K562 (cell line): ENCODE data around the gene RETREG1. TPM values are rescaled to one million over a fixed set of nuclear protein-coding genes. Genes with fewer than 3 reads are reported as not detected.

Experiments
- BCL6 ChIP-seq: fragments of 250-450 bp; sonication (Bioruptor Pico); IDR thresholded peaks from 2 replicates; pipeline ENCODE4 v1.4.0; 2020
- BMI1 ChIP-seq: fragments of 150-350 bp; IDR thresholded peaks from 2 replicates; pipeline ENCODE4 v1.6.1; 2014; ENCODE audit warnings: low read length
- CHD2 ChIP-seq: IDR thresholded peaks from 2 replicates; pipeline ENCODE4 v1.6.1; 2011; ENCODE audit warnings: low read depth, low read length
- DNMT1 ChIP-seq: fragments of 450-650 bp; IDR thresholded peaks from 2 replicates; pipeline ENCODE4 v1.6.1; 2016; ENCODE audit warnings: antibody characterized with exemption, mild to moderate bottlenecking
- E2F6 ChIP-seq, 2 experiments: IDR thresholded peaks; 2 replicates each; pipeline ENCODE4 v1.6.1; 2011; ENCODE audit warnings: borderline replicate concordance in 1 of 2, control low read depth in 1 of 2, low read depth in 1 of 2, low read length in 1 of 2, mild to moderate bottlenecking in 1 of 2, mixed read lengths in 1 of 2, moderate library complexity in 1 of 2; ENCODE audit not compliant: insufficient read depth in 1 of 2, insufficient read length in 1 of 2, poor library complexity in 1 of 2, severe bottlenecking in 1 of 2; ENCODE audit errors: extremely low read depth in 1 of 2
- EGR1 ChIP-seq: fragments of 450-650 bp; conservative IDR thresholded peaks from 2 replicates; pipeline ENCODE4 v1.6.1; 2017; ENCODE audit warnings: mild to moderate bottlenecking
- EP400 ChIP-seq: fragments of 450-650 bp; IDR thresholded peaks from 2 replicates; pipeline ENCODE4 v1.6.1; 2017; ENCODE audit warnings: antibody characterized with exemption, mild to moderate bottlenecking, moderate library complexity
- FIP1L1 ChIP-seq: fragments of 200-400 bp; formaldehyde crosslinking; IDR thresholded peaks from 2 replicates; pipeline ENCODE4 v1.6.1; 2018; ENCODE audit warnings: mild to moderate bottlenecking, low read depth, low read length; ENCODE audit not compliant: poor library complexity, severe bottlenecking
- GABPA ChIP-seq: fragments of 200-800 bp; sonication (Bioruptor generic); conservative IDR thresholded peaks from 2 replicates; pipeline ENCODE4 v1.6.1; 2016; ENCODE audit warnings: low read depth, missing genetic modification characterization, missing compliant biosample characterization
- JUN ChIP-seq, 2 experiments: sonication (generic) in 1 of 2; formaldehyde crosslinking in 1 of 2; IDR thresholded peaks; 2 replicates each; pipeline versions ENCODE4 v1.6.1 to v1.8.0; 2012 to 2022; ENCODE audit warnings: borderline replicate concordance in 2 of 2, mild to moderate bottlenecking in 2 of 2, improper control_type of control experiment in 1 of 2, low read depth in 1 of 2, low read length in 1 of 2, missing genetic modification reagents in 1 of 2
- RUNX1 ChIP-seq: sonication (generic); IDR thresholded peaks from 2 replicates; pipeline ENCODE4 v1.6.1; 2016; ENCODE audit warnings: antibody characterized with exemption, low read depth
- SIX5 ChIP-seq, 2 experiments: IDR thresholded peaks; 2 replicates each; pipeline ENCODE4 v1.6.1; 2011; ENCODE audit warnings: low read length in 2 of 2, borderline replicate concordance in 1 of 2, low read depth in 1 of 2, mild to moderate bottlenecking in 1 of 2, moderate library complexity in 1 of 2; ENCODE audit not compliant: insufficient read depth in 1 of 2
- SMC3 ChIP-seq: conservative IDR thresholded peaks from 2 replicates; pipeline ENCODE4 v1.6.1; 2011; ENCODE audit warnings: low read depth, low read length, improper control_type of control experiment; ENCODE audit not compliant: insufficient read depth
- TAL1 ChIP-seq: fragments of 450-650 bp; IDR thresholded peaks from 2 replicates; pipeline ENCODE4 v1.6.1; 2016; ENCODE audit warnings: mild to moderate bottlenecking
- TEAD4 ChIP-seq, 2 experiments: sonication (generic) in 1 of 2; formaldehyde crosslinking in 1 of 2; IDR thresholded peaks; 2 replicates each; pipeline versions ENCODE4 v1.6.1 to v1.8.0; 2012 to 2022; ENCODE audit warnings: borderline replicate concordance in 1 of 2, inconsistent platforms in 1 of 2, low read length in 1 of 2, mild to moderate bottlenecking in 1 of 2, missing genetic modification reagents in 1 of 2
- ZC3H11A ChIP-seq: IDR thresholded peaks from 2 replicates; pipeline ENCODE4 v1.6.1; 2012; ENCODE audit warnings: low read depth, low read length, improper control_type of control experiment
- ZFP30 ChIP-seq: fragments of 250-450 bp; sonication (Bioruptor Pico); IDR thresholded peaks from 2 replicates; pipeline ENCODE4 v1.8.0; 2022; ENCODE audit warnings: moderate library complexity, mild to moderate bottlenecking, inconsistent platforms, borderline replicate concordance
- ZNF311 ChIP-seq: fragments of 250-450 bp; sonication (Bioruptor Pico); IDR thresholded peaks from 2 replicates; pipeline ENCODE4 v1.4.0; 2020; ENCODE audit warnings: mild to moderate bottlenecking, moderate library complexity
- ZNF445 ChIP-seq: fragments of 250-450 bp; sonication (Bioruptor Pico); IDR thresholded peaks from 2 replicates; pipeline ENCODE4 v1.4.0; 2020; ENCODE audit warnings: low read depth, mild to moderate bottlenecking, moderate library complexity
- ZNF589 ChIP-seq: fragments of 200-800 bp; sonication (Bioruptor generic); IDR thresholded peaks from 2 replicates; pipeline ENCODE4 v1.6.1; 2016; ENCODE audit warnings: low read depth, missing genetic modification characterization, missing compliant biosample characterization
- ZNF75A ChIP-seq: fragments of 450-650 bp; formaldehyde crosslinking; IDR thresholded peaks from 2 replicates; pipeline ENCODE4 v1.4.0; 2020; ENCODE audit warnings: mild to moderate bottlenecking
- polyA plus RNA-seq, 8 experiments: library from polyadenylated mRNA; depleted of rRNA in 4 of 8; stranded (reverse) in 5 of 8; unstranded in 3 of 8; fragments of >200 nt; fragmentation: Nextera tagmentation in 2 of 8; fragmentation: Illumina TruSeq in 1 of 8; extraction: Ambion mirVana in 2 of 8; extraction: Trizol in 1 of 8; gene quantifications; 2 replicates each; pipeline versions ENCODE4 v1.2.1 to v1.2.3, GENCODE V29; 2011 to 2014; ENCODE audit warnings: inconsistent platforms in 1 of 8, missing spikeins in 1 of 8
- total RNA-seq, 7 experiments: library from RNA; depleted of rRNA in 6 of 7; stranded (reverse); fragments of >200 nt in 6 of 7; fragmentation: Illumina TruSeq in 2 of 7; extraction: Trizol in 2 of 7; gene quantifications; 2 replicates each; pipeline versions ENCODE4 v1.2.1 to v1.2.3, GENCODE V29; 2011 to 2021; ENCODE audit warnings: low replicate concordance in 1 of 7
- TF ChIP-seq, protein P1 (sequence below): fragments of 450-650 bp; IDR thresholded peaks from 2 replicates; pipeline ENCODE4 v1.6.1; 2016; ENCODE audit warnings: missing biosample characterization, missing genetic modification characterization
- TF ChIP-seq, protein P2 (sequence below): fragments of 250-450 bp; sonication (Bioruptor Pico); IDR thresholded peaks from 2 replicates; pipeline ENCODE4 v1.5.0; 2022; ENCODE audit warnings: mild to moderate bottlenecking

The RETREG1 gene
- total and polyA plus RNA-seq, 9 of the 15 experiments (the other 6 are each of a cell fraction or from before 2014, with no cell fraction given) = 0.01 to 0.20 (median 0.08) TPM; not detected in 5

- TF ChIP-seq SIX5 (IDR thresholded peaks at IDR 0.05; ENCODE audit: borderline replicate concordance in 1 of 2, insufficient read depth in 1 of 2, low read depth in 1 of 2, low read length in 2 of 2) (no peak), TEAD4 (IDR thresholded peaks at IDR 0.05; ENCODE audit: low read length) (no peak), TEAD4 (CRISPR knock-in tag; IDR thresholded peaks at IDR 0.05; ENCODE audit: borderline replicate concordance) (no peak), ZNF445 (no peak), SMC3 (peak; percentile 58), RUNX1 (no peak), ZC3H11A (no peak), EP400 (peak; percentile 37; the same call in 1 of the 2 replicates), E2F6 (IDR thresholded peaks at IDR 0.05; ENCODE audit: borderline replicate concordance in 1 of 2, extremely low read depth in 1 of 2, insufficient read depth in 1 of 2, insufficient read length in 1 of 2, low read depth in 1 of 2, low read length in 1 of 2, poor library complexity in 1 of 2, severe bottlenecking in 1 of 2) (no peak), ZFP30 (CRISPR knock-in tag) (no peak), DNMT1 (no peak), ZNF75A (no peak), CHD2 (no peak), TAL1 (no peak), ZNF311 (CRISPR knock-in tag) (no peak), EGR1 (no peak), ZNF589 (CRISPR knock-in tag) (peak; percentile 81), BMI1 (no peak), GABPA (tag) (no peak), BCL6 (no peak), FIP1L1 (no peak), JUN (IDR thresholded peaks at IDR 0.05; ENCODE audit: borderline replicate concordance, low read depth, low read length) (no peak), JUN (CRISPR knock-in tag; IDR thresholded peaks at IDR 0.05; ENCODE audit: borderline replicate concordance) (no peak)
- TF ChIP-seq, protein P1, sequence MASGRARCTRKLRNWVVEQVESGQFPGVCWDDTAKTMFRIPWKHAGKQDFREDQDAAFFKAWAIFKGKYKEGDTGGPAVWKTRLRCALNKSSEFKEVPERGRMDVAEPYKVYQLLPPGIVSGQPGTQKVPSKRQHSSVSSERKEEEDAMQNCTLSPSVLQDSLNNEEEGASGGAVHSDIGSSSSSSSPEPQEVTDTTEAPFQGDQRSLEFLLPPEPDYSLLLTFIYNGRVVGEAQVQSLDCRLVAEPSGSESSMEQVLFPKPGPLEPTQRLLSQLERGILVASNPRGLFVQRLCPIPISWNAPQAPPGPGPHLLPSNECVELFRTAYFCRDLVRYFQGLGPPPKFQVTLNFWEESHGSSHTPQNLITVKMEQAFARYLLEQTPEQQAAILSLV (tag) = no peak
- TF ChIP-seq, protein P2, sequence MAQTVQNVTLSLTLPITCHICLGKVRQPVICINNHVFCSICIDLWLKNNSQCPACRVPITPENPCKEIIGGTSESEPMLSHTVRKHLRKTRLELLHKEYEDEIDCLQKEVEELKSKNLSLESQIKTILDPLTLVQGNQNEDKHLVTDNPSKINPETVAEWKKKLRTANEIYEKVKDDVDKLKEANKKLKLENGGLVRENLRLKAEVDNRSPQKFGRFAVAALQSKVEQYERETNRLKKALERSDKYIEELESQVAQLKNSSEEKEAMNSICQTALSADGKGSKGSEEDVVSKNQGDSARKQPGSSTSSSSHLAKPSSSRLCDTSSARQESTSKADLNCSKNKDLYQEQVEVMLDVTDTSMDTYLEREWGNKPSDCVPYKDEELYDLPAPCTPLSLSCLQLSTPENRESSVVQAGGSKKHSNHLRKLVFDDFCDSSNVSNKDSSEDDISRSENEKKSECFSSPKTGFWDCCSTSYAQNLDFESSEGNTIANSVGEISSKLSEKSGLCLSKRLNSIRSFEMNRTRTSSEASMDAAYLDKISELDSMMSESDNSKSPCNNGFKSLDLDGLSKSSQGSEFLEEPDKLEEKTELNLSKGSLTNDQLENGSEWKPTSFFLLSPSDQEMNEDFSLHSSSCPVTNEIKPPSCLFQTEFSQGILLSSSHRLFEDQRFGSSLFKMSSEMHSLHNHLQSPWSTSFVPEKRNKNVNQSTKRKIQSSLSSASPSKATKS (CRISPR knock-in tag) = no peak
These were observed 160.5 kb downstream of the RETREG1 start (continued) for GRCh38 chr5:16456103-16456832.
